GM18520 (cell line): ENCODE results near the gene PANK4.

ENCODE experiments used
- ATAC-seq: cut with Tn5 transposase; IDR thresholded peaks from one replicate; pipeline ENCODE4 v1.9.1; 2021; ENCODE audit not compliant: unreplicated experiment

Gene PANK4

DNA sequence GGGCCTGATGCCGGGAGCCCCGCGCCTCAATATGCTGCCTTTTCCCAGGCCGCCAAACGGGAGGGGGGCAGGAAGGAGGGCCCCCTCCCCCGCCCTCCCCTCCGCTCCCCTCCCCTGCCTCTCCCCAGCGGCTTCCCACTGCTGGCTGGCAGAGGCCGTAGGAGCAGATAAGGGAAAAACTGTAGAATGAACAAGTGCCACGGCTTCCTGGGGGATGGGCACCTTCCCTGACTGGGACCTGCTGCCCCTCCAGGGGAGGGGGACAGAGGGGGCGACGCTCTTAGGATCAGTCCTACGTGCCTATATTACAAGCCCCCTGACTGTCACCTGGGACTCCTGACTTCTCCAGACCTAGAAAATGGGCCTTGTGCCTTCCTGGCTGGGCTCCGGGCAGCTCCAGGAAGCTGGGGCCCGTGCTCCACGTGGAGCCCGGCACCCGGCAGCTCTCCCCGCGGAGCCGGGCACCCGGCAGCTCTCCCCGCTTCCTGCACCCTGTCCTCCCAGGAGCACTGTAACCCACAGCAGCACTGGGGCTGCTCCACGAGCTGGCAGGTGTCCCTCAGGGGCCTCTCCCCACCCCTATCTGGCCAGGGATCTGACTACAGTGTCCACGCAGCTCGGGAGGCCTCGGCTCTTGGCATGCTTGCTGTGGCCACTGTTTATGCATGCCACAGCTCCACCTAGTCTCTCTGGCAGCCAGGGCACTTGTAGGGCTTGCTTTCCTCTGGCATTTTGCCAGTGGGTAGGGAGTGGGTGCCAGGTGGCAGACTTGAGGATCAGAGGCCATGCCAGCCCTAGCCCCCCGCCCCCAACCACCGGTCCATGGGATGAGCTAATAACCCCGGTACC, 4.3 kb upstream of the PANK4 start:
- ATAC-seq, result no peak

DNA sequence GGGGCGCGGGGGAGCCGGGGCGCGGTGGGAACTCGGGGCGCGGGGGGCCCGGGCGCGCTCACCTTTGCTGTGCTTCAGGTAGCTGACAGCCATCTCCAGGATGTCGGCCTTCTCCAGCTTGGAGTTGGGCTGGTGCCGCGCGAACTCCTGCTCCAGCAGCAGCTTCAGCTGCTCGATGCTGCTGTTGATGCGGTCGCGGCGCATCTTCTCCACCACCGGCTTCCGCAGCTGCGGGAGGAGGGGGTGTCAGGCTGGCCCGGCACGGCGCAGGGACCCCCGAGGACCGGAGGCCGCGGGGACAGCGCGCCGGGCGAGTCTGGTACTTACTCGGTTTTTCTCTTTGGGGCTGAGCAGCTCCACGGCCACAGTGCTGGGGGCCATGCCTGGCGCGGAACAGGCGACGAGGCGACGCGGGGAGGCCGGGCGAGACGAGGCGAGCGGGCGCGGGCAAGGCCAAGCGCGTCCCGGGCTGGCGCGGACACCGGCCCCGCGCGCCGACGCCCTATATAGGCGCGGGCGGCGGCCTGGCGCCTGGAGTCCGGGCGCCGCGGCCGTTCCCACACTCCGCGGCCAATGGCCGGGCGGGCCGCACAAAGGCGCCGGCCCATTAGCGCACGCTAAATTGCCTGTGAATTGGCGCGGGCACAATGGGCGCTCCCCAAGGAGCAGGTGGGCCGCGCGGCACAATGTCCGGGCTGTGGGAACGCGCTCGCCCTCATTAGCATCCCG, 3.6 kb upstream of the PANK4 start, which contains the start of gene HES5:
TSS of gene HES5 (minus strand) at position 480 of the 729 bp plus-strand sequence. CDS start at position 381, 99 bp downstream.
- no peak for ATAC-seq

DNA sequence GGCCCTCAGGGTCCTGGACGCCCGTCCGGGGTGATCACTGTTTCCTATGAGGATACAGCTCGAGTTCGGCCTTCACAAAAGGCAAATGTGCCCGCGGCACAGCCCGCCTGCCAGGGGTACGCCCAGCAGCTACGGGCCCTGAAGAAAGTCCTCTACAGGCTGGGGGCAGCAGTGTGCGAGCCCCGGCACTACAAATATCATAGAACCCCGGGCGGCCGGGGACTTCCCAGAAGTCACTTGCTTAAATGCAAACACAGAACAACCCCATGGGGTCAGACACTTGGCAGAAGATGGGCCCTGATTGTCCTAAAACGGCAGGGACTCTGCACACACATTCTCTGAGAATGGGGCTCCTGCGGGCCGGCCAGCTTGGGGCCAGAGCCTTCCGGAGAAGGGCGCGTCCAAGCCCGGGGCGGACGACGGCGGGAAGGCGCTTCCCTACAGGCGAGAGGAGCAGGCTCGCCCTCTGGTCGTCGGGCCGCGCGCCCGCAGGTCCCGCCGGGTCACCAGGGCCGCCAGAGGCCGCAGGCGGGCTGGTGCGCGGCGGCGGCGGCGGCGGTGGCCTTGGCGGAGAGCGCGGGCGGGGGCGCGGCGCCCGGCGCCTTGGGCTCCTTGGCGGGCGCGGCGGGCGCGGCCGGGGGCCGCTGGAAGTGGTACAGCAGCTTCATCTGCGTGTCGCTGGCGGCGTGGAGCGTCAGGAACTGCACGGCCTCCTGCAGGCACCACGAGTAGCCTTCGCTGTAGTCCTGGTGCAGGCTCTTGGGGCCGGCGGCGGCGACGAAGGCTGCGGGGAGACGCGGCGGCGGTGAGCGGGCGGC, 2.8 kb upstream of the PANK4 start:
- ATAC-seq, result no peak

DNA sequence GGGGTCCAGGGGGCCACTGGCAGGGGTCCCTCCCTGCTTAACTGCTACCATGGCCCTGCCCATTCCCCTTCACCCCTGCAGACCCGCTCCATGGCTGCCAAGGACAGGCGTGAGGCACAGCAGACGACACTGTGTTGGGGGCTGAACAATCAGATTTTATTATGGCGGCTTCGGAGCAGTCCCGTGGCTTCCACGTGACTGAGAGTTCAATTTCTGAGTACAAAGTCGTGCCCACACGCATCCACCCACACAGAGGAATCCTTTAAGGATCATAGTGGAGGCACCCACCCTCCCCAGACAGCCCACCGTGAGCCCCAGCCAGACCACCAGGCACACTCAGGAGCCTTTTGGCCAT, 2.2 kb upstream of the PANK4 start:
- no peak for ATAC-seq

DNA sequence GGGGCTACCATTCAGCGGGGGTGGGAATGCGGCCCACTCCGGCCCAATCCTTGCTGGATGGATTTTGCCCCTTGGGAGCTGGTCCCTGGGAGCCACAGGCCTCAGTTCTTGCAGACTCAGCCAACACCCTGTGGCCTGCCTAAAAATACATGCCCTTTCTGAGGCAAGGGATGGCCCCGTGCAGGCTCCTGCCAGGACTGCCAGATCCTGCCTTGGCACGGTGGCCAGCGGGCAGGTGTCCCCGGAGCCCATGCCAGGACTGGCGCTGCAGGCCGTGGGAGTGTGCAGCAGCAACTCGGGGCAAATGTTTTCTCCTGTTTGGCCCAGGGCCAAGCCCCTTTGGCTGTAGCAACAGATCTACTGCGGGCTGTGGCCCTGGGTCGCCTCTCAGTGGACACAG, 1.6 kb upstream of the PANK4 start:
- ATAC-seq, result no peak

DNA sequence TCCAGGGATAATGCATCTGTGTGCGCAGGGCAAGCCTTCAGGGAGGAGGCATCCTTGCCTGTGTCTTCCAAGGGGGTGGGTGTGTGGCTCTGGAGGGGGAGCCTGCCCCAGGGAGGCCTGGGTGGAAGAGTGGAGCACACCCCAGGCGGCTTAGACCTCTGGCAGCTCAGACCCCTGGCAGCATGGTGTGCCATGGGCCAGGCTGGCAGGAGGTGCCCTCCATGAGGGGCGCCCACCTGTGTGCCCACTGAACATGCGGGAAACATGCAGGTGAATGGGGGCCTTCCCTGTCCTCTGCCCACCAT, 1.1 kb upstream of the PANK4 start:
- no peak for ATAC-seq

DNA sequence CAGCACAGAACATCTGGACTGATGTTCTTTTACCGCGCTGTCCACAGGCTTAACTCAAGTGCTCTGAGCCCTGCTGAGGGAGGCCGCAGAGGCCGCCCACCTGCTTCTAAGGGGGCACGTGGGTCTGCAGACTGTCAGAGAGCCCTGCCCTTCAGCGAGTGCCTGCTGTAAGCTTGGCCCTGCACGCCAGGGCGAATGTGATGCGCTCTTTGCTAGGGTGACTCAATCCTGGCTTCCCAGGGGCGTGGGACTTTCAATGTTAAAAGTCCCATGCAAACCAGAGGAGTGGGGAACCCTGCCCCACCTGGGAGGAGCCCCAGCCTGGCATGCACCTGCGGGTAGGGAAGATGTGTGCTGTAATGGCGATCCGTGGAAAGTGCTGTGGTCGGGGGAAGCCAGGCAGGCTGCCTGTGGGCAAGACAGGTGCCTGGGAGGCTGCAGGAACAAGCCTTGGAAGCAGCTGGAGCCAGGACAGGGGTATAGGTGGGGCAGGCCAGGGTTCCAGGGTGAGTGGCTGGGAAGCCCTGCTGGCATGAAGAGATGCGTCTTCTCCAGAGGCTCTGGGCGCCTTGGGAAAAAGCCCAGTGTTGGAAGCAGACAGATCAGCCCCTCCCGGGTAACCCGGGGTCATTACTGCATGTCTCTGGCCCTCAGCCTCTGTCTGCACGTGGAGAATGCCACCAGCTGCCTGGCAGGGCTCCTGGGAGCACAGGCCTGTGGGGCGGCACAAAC, 594 bp upstream of the PANK4 start:
- ATAC-seq, result peak; percentile 17

DNA sequence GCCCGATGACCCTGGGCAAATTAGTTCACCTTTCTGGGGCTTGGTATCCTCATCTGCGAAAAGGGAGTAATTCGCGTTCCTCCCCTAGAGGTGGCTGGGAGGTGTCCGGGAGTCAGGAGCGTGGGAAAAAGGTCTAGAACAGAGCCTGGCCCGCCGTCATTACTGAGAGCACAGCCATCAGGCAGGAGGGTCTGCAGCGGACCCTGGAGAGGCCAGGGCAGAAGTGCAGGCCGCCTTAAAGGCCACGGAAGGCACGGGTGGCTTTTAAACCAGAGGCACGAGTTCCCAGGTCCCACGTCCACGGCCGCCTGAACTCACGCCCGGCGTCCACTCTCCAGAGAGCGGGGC, 850 bp downstream of the PANK4 start:
- no peak for ATAC-seq

DNA sequence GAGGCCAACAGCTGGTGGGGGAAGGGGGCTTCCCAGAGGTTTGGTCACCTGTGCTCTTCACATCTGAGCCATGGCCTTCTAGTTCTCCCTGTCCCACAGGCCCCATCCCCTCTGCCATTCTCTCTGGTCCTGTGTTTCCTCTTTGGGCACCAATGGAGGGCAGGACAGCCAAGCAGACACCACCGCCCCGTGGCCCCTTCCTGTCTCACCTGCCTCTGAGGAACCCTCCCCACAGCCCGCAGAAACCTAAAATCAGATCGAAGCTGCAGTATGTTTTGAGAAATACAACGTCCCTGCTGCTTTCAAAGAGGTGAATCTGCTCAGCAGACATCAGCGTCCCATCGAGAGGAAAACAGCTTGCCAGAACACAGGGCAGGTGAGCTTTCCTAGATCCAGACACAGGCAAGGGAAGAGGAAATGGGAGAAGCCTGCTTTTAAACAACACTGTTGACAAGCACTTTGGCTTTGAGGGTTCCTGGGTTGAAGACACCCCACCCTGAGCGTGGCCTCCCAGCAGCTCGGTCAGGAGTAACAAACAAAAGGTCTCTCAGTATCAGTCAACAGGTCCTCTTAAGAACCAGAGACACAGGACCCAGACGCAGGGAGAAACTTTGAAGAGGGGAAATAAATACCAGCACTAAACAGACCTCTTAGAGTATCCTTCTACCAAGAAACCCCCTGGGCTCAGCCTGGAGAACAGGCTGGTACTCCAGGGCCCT, 2.3 kb downstream of the PANK4 start:
- ATAC-seq, result no peak

DNA sequence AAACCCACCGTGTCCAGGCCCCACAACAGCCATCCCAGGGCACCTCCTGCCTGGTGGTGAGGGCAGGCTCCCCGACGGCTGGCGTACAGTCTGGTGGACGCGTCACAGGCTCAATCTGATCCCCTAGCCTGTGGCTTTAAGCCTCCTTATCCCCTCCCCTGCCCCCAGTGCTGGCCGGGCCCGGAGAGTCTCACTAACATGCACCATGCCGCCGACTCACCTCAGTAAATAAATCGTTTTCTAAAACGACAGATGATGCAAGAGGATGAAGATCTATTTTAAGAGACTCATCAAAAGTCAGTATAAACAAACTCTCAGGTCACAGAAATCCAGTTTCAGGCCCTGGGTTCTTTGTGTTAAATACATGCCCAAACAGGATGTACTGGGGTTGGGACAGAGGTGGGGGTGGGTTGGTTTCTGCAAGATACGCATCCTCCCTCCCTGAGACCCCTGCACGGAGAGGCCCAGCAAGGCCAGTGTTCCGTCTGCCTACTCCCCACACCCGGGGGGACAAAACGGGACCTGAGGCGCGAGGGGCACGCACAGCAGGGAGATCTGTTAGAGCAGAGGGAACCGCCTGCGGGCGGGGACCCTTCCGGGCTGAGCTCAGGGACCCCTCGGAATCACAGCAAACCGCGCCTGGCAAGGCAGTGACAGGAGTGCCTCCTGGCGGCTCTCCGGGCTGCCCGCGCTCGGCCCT, 3.1 kb downstream of the PANK4 start:
- ATAC-seq, result no peak

DNA sequence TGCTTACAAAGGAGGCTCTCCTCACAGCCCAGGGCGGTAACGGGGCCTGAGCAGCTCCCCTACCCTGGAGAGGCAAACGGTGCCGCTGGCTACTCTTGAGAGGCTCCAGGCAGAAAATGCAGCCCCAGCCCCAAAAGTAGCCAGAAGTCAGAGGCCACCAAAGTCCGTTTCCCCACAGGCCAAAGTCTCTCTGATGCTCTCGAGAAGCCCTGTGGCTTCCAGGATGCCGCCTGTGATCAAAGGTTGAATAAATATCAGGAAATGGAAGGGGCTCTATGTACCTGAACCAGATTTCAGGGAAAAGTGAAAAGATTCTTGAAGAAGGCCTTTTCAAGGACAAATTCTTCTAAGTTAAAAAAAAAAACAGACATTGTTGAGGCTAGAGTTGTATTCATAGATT, 4.2 kb downstream of the PANK4 start:
- no peak for ATAC-seq

DNA sequence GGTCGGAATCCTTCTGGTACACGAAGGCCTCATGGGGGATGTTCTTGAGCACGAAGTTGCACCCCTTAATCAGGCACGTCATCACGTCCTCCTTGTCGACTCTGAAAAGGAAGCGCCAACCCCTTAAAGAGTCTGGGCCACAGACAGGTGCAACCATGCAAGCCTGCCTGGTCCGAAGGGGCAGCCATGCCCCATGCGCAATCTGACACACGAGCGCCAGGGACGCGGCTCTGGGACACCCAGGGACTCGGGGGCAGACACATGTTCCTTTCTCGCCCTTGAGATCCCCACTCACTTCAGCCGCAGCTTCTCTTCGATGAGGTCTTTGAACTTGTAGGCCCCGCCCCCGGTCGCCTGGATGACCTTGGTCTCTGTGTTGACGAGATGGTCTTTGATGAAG, 5.6 kb downstream of the PANK4 start:
- no peak for ATAC-seq

DNA sequence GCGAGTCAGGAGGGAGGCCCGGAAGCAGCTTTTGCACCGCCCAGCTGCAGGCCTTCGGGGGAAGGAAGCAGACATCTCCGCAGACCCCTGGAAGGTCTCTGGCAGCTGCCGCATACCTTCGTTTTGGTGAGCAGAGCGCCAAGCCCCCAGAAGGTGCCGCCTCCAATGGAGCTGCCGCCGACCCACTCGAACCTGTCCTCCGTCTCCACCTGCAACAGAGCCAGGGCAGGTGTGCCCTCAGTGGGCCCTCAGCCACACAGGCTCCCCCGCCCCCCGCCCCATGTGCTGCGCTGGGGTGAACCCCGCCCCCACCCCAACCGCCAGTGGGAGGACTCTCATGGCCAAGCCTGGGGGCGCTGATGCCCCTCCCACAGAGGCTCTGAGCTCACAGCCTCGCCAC, 6.2 kb downstream of the PANK4 start:
- no peak for ATAC-seq

DNA sequence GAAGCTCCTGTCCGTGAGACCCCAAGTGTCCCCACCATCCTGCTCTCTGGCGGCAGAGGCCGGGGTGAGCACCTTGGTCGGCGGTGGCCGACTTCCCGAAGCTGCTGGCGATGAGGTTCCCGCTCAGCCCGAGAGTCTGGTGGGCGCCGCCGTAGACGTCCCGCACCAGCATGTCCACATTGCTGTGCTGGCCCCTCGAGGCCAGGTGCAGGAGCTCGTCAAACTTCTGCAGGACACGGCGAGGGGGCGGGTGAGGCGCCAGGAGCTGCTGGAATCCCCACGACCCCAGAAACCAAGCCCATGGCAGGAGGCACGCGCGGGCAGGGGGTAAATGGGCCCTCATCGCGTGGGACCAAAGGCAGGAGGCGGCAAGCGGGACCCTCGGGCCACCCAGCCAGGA, 6.7 kb downstream of the PANK4 start:
- no peak for ATAC-seq

DNA sequence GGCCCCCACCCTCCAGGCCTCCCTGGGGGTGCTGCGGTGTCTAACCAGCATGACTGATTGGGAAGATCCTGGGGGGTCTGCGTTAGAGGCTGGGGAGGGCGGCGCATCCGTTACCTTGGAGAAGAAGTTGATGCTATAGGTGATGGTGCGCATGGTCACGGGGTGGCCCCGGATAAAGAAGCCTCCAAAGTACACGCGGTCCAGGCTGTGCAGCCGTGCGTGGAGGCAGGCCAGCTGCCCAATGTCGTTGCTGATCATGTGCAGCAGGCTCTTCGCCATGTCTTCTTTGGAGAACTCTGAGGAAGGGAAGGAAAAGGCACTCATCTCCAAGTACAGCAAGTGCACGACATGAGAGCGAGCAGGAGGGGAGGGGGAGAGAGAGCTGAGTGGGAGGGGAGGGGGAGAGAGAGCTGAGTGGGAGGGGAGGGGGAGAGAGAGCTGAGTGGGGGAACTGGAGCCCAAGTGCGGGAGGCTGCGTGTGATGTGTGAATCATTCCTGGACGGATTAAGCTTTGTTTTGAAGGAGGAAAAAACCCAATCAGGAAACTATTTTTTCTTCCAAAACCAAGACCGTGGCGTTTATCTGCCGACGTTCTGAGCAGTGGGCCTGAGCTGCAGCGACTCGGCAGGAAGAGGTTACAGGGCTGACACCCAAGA, 7.2 kb downstream of the PANK4 start:
- ATAC-seq, result no peak

DNA sequence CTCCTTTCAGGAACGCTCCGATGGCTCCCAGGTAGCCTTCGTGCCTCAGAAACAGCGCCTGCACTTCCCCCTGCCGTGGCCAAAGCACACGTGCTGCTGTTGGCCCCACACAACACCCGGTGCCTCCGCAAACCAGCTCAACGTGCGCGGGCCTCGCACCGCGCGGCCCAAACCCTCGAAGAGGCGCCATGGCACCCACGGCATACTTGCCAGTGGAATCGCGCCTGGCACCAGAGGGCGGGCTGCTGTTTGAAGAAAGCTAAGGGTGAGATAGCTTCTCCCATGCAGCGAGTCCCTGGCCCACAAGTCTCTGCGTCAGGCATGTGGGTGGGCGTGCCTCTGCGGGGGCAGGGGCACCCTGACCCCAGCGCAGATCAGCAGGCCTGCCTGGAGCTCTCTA, 7.9 kb downstream of the PANK4 start:
- no peak for ATAC-seq

DNA sequence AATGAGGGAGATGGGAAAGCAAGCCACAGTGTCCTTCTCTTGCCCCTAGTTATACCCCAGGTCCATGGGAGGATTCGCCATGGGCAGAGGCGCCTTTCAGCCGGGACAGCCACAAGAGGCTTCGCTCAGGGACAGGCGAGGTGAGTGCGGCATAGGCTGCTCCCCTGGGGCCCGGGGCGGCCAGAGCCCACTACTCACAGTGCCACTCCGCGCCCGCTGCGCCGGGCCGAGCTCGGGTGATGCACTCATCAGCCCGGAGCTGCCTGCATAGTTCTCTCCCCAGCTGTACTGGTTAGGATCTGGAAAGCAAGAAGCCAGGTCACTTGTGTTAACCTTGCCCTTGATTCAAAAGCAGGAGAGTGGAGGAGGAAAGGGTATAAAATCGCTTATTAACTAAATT, 8.4 kb downstream of the PANK4 start:
- ATAC-seq, result no peak

DNA sequence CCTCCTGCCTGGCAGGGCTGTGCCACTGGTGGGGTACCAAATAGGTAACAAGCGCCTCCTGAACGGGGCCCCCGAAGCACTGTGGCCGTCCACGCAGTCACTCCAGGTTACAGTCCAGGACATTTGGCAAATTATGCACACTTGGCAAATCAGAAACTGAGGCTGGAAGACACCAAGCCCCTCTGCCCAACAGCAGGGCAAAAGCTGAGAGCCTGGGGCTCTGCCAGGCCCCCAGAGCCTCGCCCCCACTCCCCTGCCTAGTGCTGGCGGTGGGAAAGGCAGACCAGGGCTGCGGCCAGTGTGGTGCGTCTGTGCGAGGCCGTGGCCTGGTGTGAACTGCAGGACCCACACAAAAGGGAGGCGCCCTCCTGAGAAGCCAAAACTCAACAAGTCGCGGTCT, 9.4 kb downstream of the PANK4 start:
- no peak for ATAC-seq

DNA sequence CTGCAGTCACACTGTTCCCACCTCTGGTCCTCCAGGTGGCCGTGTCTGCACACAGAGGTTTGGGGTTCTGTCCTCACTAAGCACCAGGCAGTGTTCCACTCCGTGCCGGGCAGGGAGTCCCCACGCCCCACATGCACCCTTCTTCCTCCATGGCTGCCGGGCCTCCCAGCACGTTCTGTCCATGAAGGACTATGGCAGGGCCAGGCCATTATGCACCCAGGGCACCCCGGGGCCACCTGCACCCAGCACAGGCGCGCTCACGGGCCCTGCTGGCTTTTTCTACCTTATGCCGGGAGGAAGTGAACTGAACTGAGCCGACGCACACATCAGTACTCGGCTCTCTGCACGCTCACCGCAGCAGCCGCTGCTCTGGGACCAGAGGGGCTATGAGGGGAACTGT, 10.3 kb downstream of the PANK4 start:
- ATAC-seq, result no peak

DNA sequence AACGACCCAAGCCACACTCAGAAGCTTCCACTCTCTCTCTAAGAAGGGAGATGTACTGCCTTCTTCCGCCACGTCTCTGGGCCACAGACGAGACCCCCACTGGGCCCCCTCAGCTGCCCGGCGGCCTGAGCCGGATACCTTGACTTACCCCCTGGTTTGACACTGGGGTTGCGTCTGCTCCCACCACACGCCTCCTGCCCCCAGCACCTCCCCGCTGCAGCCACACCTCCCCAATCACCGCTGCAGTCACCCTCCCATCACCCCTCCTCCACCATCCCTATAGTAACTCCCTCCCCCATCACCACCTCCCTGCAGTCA, 10.7 kb downstream of the PANK4 start:
- ATAC-seq, result no peak
